GM23338 (cell line): ENCODE data around the gene SRGAP3. TPM values are rescaled to one million over a fixed set of nuclear protein-coding genes. Genes with fewer than 3 reads are reported as not detected.

ENCODE experiments used
- ATAC-seq: fragments of 200-7000 bp; cut with Tn5 transposase; 3 replicates; pipeline ENCODE4 v1.9.1; 2020
- DNase-seq: peaks from one replicate; pipeline ENCODE4 v3.0.0-alpha.2; 2015; ENCODE audit warnings: low spot score
- H2AFZ ChIP-seq: fragments of 200-600 bp; sonication (generic); 2 replicates; pipeline ENCODE4 v1.8.0; 2016; ENCODE audit warnings: antibody characterized with exemption, mild to moderate bottlenecking, moderate library complexity
- H3F3A ChIP-seq: fragments of 200-600 bp; sonication (generic); replicated peaks from 2 replicates; pipeline ENCODE4 v1.8.0; 2017; ENCODE audit warnings: antibody characterized with exemption, mixed run types, low read depth
- H3K27ac ChIP-seq: fragments of 200-600 bp; sonication (generic); 2 replicates; pipeline ENCODE4 v1.6.1; 2016; ENCODE audit warnings: low read depth
- H3K27me3 ChIP-seq: fragments of 200-600 bp; sonication (generic); 2 replicates; pipeline ENCODE4 v1.8.0; 2016; ENCODE audit warnings: mild to moderate bottlenecking, mixed run types, moderate library complexity; ENCODE audit not compliant: insufficient read depth
- H3K36me3 ChIP-seq: fragments of 200-600 bp; sonication (generic); 2 replicates; pipeline ENCODE4 v1.8.0; 2016; ENCODE audit warnings: mild to moderate bottlenecking; ENCODE audit not compliant: insufficient read depth
- H3K4me1 ChIP-seq: fragments of 200-600 bp; sonication (generic); 2 replicates; pipeline ENCODE4 v1.8.0; 2016; ENCODE audit warnings: mild to moderate bottlenecking, moderate library complexity; ENCODE audit not compliant: insufficient read depth
- H3K4me2 ChIP-seq: fragments of 200-600 bp; sonication (generic); 2 replicates; pipeline ENCODE4 v1.7.1; 2017; ENCODE audit warnings: mixed run types
- H3K4me3 ChIP-seq: fragments of 200-600 bp; sonication (generic); 2 replicates; pipeline ENCODE4 v1.6.1; 2016; ENCODE audit warnings: mixed run types
- H3K79me2 ChIP-seq: fragments of 200-600 bp; sonication (generic); replicated peaks from 2 replicates; pipeline ENCODE4 v1.8.0; 2017; ENCODE audit warnings: mild to moderate bottlenecking; ENCODE audit not compliant: insufficient read depth
- H3K9me2 ChIP-seq: fragments of 200-600 bp; sonication (generic); 2 replicates; pipeline ENCODE4 v1.8.0; 2017; ENCODE audit not compliant: insufficient read depth
- H4K20me1 ChIP-seq: fragments of 200-600 bp; sonication (generic); replicated peaks from 2 replicates; pipeline ENCODE4 v1.8.0; 2017; ENCODE audit warnings: mild to moderate bottlenecking; ENCODE audit not compliant: insufficient read depth
- H3K27ac Mint-ChIP-seq: 2 replicates; pipeline ENCODE4 v1.8.0; 2020; ENCODE audit warnings: inconsistent platforms, mild to moderate bottlenecking, moderate library complexity, mixed read lengths
- H3K27me3 Mint-ChIP-seq: 3 replicates; pipeline ENCODE4 v1.8.0; 2022; ENCODE audit warnings: low read depth, mild to moderate bottlenecking, moderate library complexity, mixed read lengths, inconsistent platforms; ENCODE audit not compliant: insufficient read depth, poor library complexity
- H3K36me3 Mint-ChIP-seq: 3 replicates; pipeline ENCODE4 v1.8.0; 2021; ENCODE audit warnings: low read depth, mild to moderate bottlenecking, inconsistent platforms, moderate library complexity, mixed read lengths
- H3K4me1 Mint-ChIP-seq: 3 replicates; pipeline ENCODE4 v1.8.0; 2020; ENCODE audit warnings: mild to moderate bottlenecking, inconsistent platforms, mixed read lengths
- H3K4me3 Mint-ChIP-seq: 3 replicates; pipeline ENCODE4 v1.8.0; 2021; ENCODE audit warnings: moderate library complexity, mild to moderate bottlenecking, inconsistent platforms, mixed read lengths
- H3K9me3 Mint-ChIP-seq: 3 replicates; pipeline ENCODE4 v1.8.0; 2020; ENCODE audit warnings: moderate library complexity, mild to moderate bottlenecking, inconsistent platforms, mixed read lengths
- CTCF ChIP-seq, 2 experiments: fragments of 200-600 bp in 1 of 2; sonication (generic) in 1 of 2; conservative IDR thresholded peaks; 2 replicates each; pipeline versions ENCODE4 v1.5.1 to v1.6.1; 2016 to 2017; ENCODE audit warnings: antibody characterized with exemption in 2 of 2, low read depth in 2 of 2, mild to moderate bottlenecking in 2 of 2, moderate library complexity in 1 of 2
- EZH2 ChIP-seq: fragments of 200-600 bp; sonication (generic); IDR thresholded peaks from one replicate; pipeline ENCODE4 v1.8.0; 2017; ENCODE audit warnings: antibody characterized with exemption, mild to moderate bottlenecking, low read depth; ENCODE audit not compliant: unreplicated experiment
- EZH2phosphoT487 ChIP-seq: fragments of 200-600 bp; sonication (generic); IDR thresholded peaks from one replicate; pipeline ENCODE4 v1.8.1; 2018; ENCODE audit warnings: antibody characterized with exemption; ENCODE audit not compliant: unreplicated experiment
- JUNB ChIP-seq: IDR thresholded peaks from one replicate; pipeline ENCODE4 v1.6.1; 2016; ENCODE audit warnings: antibody characterized with exemption; ENCODE audit not compliant: unreplicated experiment
- NANOG ChIP-seq: IDR thresholded peaks from 2 replicates; pipeline ENCODE4 v1.6.1; 2016; ENCODE audit warnings: antibody characterized with exemption, borderline replicate concordance
- POLR2AphosphoS5 ChIP-seq: IDR thresholded peaks from 2 replicates; pipeline ENCODE4 v1.6.1; 2016; ENCODE audit warnings: antibody characterized with exemption, low read depth
- STAT1 ChIP-seq: IDR thresholded peaks from one replicate; pipeline ENCODE4 v1.6.1; 2016; ENCODE audit warnings: antibody characterized with exemption; ENCODE audit not compliant: unreplicated experiment
- ZNF331 ChIP-seq: fragments of 250-450 bp; sonication (Bioruptor Pico); IDR thresholded peaks from 2 replicates; pipeline ENCODE4 v1.5.0; 2020; ENCODE audit warnings: low read depth, mild to moderate bottlenecking, moderate library complexity
- polyA plus RNA-seq: library from polyadenylated mRNA; unstranded; fragments of >200 nt; fragmentation: Nextera tagmentation; extraction: Ambion mirVana; gene quantifications from 2 replicates; pipeline ENCODE4 v1.2.1, GENCODE V29; 2016
- total RNA-seq: library from RNA; depleted of rRNA; stranded (reverse); fragments of >200 nt; shearing (Covaris generic); gene quantifications from 2 replicates; pipeline ENCODE4 v1.2.3, GENCODE V29; 2014
- TF ChIP-seq, protein P1 (sequence below): IDR thresholded peaks from one replicate; pipeline ENCODE4 v1.6.1; 2018; ENCODE audit warnings: antibody characterized with exemption; ENCODE audit not compliant: unreplicated experiment

SRGAP3 gene
- total and polyA plus RNA-seq, 2 experiments from 2014 or later, result 6.4 to 9.4 TPM

DNA sequence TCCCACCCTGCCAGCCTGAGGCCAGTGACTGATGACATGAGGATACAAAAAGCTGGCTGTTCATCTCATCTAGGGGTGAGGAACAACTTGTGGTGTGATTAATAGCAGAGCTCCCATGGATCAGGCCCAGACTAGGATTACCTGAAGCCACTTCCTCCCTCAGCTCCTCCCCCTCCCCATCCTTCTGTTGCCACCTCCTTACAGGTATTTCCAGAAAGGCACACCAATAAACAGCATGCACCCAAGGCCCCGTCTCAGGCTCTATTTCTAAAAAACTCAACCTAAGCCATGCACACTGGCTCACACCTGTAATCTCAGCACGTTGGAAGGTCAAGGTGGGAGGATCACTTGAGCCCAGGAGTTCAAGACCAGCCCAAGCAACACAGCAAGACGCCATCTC is 54.1 kb downstream of the SRGAP3 start (continued):
- TF ChIP-seq, protein P1, sequence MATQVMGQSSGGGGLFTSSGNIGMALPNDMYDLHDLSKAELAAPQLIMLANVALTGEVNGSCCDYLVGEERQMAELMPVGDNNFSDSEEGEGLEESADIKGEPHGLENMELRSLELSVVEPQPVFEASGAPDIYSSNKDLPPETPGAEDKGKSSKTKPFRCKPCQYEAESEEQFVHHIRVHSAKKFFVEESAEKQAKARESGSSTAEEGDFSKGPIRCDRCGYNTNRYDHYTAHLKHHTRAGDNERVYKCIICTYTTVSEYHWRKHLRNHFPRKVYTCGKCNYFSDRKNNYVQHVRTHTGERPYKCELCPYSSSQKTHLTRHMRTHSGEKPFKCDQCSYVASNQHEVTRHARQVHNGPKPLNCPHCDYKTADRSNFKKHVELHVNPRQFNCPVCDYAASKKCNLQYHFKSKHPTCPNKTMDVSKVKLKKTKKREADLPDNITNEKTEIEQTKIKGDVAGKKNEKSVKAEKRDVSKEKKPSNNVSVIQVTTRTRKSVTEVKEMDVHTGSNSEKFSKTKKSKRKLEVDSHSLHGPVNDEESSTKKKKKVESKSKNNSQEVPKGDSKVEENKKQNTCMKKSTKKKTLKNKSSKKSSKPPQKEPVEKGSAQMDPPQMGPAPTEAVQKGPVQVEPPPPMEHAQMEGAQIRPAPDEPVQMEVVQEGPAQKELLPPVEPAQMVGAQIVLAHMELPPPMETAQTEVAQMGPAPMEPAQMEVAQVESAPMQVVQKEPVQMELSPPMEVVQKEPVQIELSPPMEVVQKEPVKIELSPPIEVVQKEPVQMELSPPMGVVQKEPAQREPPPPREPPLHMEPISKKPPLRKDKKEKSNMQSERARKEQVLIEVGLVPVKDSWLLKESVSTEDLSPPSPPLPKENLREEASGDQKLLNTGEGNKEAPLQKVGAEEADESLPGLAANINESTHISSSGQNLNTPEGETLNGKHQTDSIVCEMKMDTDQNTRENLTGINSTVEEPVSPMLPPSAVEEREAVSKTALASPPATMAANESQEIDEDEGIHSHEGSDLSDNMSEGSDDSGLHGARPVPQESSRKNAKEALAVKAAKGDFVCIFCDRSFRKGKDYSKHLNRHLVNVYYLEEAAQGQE, result no peak

- Mint-ChIP-seq H3K36me3 (no peaks in the 10 kb centered on the region; the same call in 2 of the 3 replicates), H3K9me3 (no peaks in the 10 kb centered on the region; the same call in 2 of the 3 replicates), H3K4me3 (no peak overlapping the region), H3K27me3 (peaks cover 8% of the 10 kb centered on the region), H3K4me1 (peaks cover 36% of the 10 kb centered on the region), H3K27ac (no peak overlapping the region)
- Histone ChIP-seq H3K4me1 (peaks cover 36% of the 10 kb centered on the region), H3K79me2 (no peaks in the 10 kb centered on the region), H3K27ac (no peak overlapping the region), H3K9me2 (0 out of 2 replicates have a peak, but pooled peaks cover 4% of the 10 kb centered on the region), H4K20me1 (no peaks in the 10 kb centered on the region), H3K27me3 (no peaks in the 10 kb centered on the region), H3K4me2 (no peak overlapping the region), H3F3A (no peaks in the 10 kb centered on the region), H2AFZ (no peak overlapping the region), H3K4me3 (no peak overlapping the region), H3K36me3 (no peaks in the 10 kb centered on the region)
- no peak for DNase-seq
- no peak for ATAC-seq
- TF ChIP-seq STAT1, result no peak
- TF ChIP-seq ZNF331 (CRISPR knock-in tag), result no peak
- no peak for TF ChIP-seq CTCF (conservative IDR thresholded peaks at IDR 0.05; ENCODE audit: low read depth in 2 of 2)
- TF ChIP-seq JUNB, result no peak
Measured at GRCh38 chr3:9194509-9195184, 54.8 kb downstream of the SRGAP3 start.

- Histone ChIP-seq H3K4me1 (peaks cover 27% of the 10 kb centered on the region), H3F3A (no peaks in the 10 kb centered on the region), H3K9me2 (0 out of 2 replicates have a peak, but pooled peaks cover 4% of the 10 kb centered on the region), H3K36me3 (no peaks in the 10 kb centered on the region), H3K79me2 (no peaks in the 10 kb centered on the region), H3K27ac (no peak overlapping the region), H3K4me2 (no peak overlapping the region), H2AFZ (no peak overlapping the region), H3K4me3 (no peak overlapping the region), H4K20me1 (no peaks in the 10 kb centered on the region), H3K27me3 (no peaks in the 10 kb centered on the region)
- Mint-ChIP-seq H3K4me3 (no peak overlapping the region), H3K27me3 (peaks cover 8% of the 10 kb centered on the region), H3K36me3 (no peaks in the 10 kb centered on the region; the same call in 2 of the 3 replicates), H3K9me3 (no peaks in the 10 kb centered on the region; the same call in 2 of the 3 replicates), H3K4me1 (peaks cover 30% of the 10 kb centered on the region), H3K27ac (no peak overlapping the region)
- ATAC-seq (no peak), DNase-seq (no peak)
- TF ChIP-seq NANOG, result no peak
- TF ChIP-seq EZH2, result no peak
- no peak for TF ChIP-seq CTCF (conservative IDR thresholded peaks at IDR 0.05; ENCODE audit: low read depth in 2 of 2)
- TF ChIP-seq EZH2phosphoT487, result no peak
- TF ChIP-seq POLR2AphosphoS5, result no peak
Measured at GRCh38 chr3:9193633-9194195, 55.7 kb downstream of the SRGAP3 start.
